Smooth muscle cell of the brain vasculature (primary cell): Measurements from ENCODE around the gene MYLK.

Source experiments
- DNase-seq: peaks from one replicate; pipeline ENCODE4 v3.0.0-alpha.2; 2012; ENCODE audit warnings: low read depth, low spot score

The MYLK gene

GRCh38 chr3:123831420-123831819 is 52.7 kb downstream of the MYLK start:
- DNase-seq, result no peak

- no peak for DNase-seq
Measured at GRCh38 chr3:123821920-123822319, 62.2 kb downstream of the MYLK start.

DNA sequence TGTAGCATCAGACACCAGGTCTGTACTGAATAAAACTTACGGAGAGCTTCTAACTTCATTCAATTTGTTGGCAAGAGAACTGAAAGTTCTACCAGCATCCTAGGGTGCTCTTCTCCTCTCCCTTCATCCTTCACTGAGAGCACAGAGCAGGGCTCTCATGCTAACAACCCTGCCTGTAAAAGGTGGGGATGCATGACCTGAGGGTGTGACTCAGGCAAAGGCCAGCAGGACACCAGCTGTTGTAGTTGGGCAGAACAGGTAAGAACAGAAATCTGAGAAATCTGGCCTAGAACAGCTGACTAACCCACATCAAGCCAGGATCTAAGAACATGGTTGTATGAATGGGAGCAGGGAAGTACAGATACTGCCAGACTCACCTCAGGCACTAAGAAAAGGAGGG is 64.2 kb downstream of the MYLK start:
- no peak for DNase-seq

GRCh38 chr3:123818921-123819429 is 65.2 kb downstream of the MYLK start:
- DNase-seq, result no peak

GRCh38 chr3:123818324-123818920 is 65.7 kb downstream of the MYLK start:
- DNase-seq, result no peak

DNA sequence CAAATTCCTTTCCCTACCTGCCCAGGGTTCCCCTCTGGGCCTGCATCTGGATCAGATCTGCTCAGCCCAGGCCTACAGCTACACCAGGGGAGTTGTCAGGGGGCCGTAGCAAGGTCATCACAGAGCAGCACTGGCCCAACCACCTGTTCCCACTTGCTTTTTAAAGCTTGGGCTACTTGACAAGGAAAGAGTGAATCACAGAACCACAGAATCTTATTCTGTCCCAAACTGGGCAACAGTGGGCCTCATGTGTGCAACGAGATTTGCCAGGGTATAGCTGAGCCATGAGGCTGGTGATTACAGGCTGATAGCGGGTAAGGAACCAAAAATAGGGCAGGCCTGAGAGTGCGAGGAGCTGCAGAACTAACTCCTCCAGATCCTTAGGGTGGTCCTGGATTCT is 66.7 kb downstream of the MYLK start:
- DNase-seq, result no peak

GRCh38 chr3:123816673-123817207 is 67.4 kb downstream of the MYLK start:
- DNase-seq, result no peak

GRCh38 chr3:123815981-123816380 is 68.2 kb downstream of the MYLK start:
- no peak for DNase-seq

- no peak for DNase-seq
Measured at GRCh38 chr3:123813876-123814275, 70.3 kb downstream of the MYLK start.

DNA sequence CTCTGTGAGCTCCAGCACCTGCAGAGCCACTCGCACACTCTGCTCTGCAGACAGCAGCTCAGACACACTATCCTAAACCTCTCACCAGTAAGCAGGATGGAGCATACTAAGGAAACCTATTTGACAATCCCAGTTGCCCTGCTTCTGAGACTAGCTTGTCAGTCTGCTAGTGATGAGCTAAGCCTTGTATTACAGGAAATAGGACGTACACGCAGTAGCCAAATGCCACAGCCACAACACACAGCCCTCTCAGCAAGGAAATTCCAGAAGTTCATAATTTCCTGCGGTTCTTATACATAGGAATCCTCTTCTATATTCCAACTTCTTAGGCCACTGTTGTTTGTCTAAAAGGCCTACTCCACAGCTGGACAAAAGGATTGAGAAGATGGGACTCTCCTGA is 74.5 kb downstream of the MYLK start:
- no peak for DNase-seq

DNA sequence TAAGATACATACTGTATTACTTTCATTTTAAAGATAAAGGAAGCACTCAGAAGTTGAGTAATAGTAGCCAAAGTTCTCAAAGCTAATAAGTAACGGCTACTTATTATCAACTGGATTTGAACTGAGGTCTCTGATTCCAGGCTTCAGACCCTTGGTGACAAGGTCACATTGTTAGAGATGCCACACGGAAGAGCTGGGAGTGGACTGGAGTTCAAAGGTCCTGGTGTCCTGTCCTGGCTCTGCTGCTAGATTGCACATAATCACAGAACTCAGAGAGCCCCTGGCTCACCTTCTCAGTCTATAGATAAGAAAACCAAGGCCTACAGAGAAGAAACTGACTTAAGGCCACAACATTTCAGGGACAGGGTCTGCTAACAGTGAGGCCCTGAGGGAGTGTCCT is 75.3 kb downstream of the MYLK start:
- no peak for DNase-seq

DNA sequence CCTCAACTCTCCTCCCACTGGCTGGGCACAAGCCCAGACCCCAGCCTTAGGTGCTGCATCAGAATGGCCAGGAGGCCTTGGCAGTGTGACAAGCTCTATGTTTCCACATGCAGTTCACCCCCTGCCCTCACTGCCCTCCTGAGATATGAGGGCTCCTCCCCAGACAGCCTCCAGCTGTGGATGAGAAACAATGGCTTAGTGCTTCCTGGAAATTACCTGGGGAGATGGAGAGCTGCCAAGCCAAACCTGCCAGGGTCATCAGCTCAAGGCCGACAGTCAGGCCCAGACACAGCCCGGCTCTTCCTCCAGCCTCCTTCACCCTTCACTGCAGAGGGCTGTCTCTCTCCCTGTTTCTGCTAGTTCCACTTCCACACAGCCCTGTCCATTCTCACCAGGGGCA is 76.3 kb downstream of the MYLK start:
- DNase-seq, result no peak

DNA sequence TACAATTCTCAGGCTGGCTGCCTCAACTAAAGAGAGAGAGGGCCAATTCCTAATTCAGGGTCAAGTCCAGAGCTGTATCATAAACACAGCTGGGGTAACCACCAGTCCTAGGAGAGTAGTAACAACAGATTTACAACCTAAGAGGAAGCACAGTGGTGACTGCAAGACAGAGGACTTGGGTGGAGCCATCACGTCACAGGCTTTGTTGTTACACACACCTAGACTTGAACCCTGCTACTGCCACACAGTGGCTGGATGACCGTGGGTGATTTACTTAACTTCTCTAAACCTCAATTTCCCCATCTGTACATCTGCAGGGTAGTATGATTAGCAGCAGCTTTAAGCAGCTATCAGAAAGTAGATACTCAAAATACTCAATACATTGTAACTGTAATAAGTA is 78.6 kb downstream of the MYLK start:
- no peak for DNase-seq

DNA sequence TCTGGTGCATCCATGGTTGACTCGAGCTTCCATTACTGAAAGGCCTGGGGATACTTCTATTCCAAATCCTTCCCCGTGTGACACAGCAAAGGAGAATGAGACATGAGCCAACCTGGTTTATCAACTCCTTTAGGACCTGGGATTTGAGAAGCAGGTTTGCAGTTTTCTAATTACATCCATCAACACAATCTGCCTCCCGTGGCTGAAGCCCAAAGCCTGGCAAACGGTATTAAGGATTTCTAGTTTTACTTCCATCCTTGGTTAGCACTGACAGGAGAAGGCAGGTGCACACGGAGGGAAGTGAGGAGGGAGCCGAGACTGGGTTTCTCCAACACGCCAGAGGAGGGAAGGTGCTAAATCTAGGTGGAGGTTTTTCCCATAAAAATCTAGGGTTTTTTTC is 79.0 kb downstream of the MYLK start:
- no peak for DNase-seq

DNA sequence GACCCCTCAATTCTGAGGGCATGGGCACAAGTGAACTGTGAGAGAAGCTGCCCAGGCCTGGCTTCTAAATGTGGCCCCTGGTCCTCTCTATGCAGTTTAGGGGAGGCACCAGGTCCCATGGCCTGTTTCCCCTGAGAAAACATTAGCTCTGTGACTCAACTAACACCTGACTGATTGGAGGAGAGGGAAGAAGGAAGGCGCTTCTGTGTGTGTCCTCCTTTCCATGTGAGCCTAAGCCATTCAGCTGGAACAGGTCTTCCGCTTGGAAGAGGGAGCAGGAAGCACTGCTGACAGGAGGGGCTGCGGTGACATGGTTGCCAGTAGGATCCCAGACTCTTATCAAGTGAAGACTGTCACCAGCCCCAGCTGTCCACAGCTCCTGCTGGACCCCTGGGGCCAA is 79.5 kb downstream of the MYLK start:
- no peak for DNase-seq

- DNase-seq, result no peak
Measured at GRCh38 chr3:123803521-123803920, 80.6 kb downstream of the MYLK start.

- no peak for DNase-seq
Measured at GRCh38 chr3:123802007-123802625, 82.0 kb downstream of the MYLK start.

DNA sequence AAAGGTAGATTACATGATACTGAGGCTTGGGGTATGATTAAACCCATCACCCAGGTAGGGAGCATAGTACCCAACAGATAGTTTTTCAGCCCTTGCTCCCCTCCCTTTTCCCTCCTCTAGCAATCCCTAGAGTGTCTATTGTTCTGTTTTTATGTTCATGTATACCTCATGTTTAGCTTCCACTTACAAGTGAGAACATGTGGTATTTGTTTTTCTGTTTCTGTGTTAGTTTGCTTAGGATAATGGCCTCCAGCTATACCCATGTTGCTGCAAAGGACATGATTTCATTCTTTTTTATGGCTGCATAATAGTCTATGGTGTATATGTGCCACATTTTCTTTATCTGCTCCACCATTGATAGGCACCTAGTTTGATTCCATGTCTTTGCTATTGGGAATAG is 82.7 kb downstream of the MYLK start:
- DNase-seq, result no peak

- no peak for DNase-seq
Measured at GRCh38 chr3:123800362-123800682, 83.8 kb downstream of the MYLK start.

DNA sequence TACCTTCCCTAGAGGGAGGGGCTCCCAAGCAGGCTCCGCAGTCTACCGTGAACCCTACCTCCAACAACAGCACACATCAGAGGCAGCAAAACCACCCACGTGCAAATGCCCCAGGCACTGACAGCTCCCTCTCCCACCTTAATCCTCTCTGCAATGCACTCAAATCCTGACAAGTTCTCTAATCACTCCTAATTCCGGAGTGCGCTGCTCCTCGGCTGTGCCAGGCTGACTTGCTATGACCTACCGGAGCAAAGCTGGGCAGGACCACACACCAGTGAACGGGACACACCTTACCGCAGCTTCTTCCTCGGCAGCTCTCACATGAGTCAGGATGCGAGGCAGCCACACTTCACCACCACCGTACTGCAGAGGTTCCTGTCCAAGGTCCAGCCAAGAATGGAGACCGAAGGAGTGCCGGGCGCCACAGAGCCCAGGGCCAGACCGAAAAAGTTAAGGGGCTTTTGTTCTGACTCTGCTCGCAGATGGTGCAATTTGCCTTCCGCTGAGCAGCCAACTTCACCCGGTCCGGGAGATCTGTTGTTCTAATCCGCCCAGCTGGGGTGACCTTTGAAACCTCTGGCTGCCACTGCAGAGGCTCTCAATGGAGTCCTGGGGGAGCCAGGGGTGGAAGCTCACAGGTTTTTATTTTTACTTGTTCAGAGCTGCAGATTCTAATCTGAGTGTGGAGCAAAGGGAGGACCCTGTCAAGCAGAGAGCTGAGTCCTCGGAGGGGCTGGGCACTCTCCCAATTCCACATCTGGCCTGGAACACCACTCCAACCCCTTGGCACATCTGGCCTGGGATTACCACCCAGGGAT is 84.4 kb downstream of the MYLK start:
- DNase-seq, result no peak

- DNase-seq, result no peak
Measured at GRCh38 chr3:123798550-123798949, 85.6 kb downstream of the MYLK start.

GRCh38 chr3:123795471-123796251 is 88.5 kb downstream of the MYLK start:
- no peak for DNase-seq
